Limb (tissue), 2 donors: ENCODE data around the gene IL16.
"Not testable (repeated sequence)": the region's sequence is repeated elsewhere in the genome, so short reads cannot be mapped to it uniquely, and the experiment has no call there.

Experiments used
- DNase-seq, 2 donors: peaks; one replicate each; pipeline ENCODE4 v3.0.0-alpha.2; 2016; ENCODE audit errors: extremely low spot score in 2 of 2

IL16 gene

DNA sequence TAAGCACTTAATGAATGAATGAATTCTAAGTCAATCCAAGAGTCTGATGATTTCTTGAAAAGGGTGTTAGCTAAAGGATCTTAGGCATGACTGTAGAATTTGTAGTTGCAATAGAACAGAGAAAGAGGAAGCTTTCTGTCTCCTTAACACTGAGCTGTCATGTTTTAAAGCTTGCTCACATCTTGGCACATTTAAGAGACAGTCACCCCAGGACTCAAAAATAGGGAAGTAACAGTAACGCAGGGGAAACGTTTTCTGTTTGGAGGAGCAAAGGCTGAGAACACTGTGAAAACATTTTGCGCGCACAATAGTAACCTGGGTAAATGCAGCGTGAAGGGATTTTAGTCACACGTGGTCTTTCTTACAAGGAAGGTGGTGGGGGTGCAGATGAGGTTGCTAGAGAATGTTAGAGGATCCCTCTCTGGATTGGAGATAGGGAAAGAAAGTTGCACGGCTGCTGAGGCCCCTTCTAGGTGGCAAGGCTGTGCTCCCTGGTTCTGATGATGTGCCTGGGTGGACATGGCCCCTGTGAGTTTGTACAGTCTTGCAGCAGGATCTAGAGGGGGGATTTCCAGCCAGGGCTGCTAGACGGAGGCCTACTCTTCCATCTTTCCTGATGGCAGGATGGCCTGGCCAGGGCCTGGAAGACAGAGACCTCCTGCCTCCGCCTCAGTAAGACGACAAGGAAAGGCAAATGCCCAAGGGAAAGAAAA lies 115.2 kb downstream of the IL16 start:
- no peak for DNase-seq

DNA sequence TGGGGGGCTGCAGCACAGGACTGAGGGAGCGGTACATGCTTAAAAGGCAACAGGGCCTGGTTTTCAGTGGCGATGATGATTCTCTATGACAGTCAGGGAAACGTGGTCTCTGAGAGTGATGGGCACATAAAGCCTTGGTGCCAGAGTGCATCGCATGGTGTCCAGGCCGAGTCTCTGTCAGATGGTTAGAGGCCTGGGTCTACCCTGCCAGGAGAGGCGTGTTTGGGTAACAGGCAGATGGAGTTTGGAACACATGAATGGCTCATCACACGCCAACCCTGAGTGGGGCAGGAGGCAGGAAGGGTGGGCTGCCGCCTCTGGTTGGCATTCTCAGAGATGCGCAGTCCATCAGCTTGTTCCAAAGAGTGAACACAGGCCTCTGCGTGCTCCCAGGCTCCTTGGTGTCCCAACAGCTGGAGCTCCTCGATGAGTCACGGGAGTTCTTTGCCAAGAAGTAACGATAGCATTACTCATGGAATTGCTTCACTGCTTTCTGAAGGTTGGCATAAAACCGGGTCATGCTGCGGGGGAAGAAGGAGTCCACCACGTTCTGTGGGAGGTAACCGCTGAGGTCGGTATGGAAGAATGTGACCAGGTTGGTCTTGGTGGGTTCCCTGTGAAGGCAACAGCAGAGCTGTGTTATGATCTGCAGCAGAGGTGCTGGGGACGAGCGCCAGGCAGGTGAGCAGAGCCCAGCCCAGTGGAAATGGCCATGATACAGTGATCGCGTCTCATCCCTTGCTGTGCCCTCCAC lies 116.3 kb downstream of the IL16 start:
- DNase-seq: no peak

- no peak for DNase-seq
Measured at GRCh38 chr15:81313686-81314085, 117.0 kb downstream of the IL16 start.

DNA sequence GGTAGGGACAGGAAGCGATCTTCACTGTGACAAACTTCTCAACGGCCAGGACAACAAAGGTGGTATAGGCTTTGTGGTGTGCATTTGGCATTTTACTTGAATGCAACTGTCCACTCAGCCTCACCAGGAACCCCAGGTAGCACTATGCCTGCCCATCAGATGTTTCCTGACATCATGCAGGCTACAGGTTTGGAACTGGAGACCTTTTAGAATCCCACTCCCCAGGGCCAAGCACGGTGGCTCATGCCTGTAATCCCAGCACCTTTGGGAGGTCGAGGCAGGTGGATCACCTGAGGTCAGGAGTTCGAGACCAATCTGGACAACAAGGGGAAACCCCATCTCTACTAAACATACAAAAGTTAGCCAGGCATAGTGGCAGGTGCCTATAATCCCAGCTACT lies 117.7 kb downstream of the IL16 start:
- no peak for DNase-seq

DNA sequence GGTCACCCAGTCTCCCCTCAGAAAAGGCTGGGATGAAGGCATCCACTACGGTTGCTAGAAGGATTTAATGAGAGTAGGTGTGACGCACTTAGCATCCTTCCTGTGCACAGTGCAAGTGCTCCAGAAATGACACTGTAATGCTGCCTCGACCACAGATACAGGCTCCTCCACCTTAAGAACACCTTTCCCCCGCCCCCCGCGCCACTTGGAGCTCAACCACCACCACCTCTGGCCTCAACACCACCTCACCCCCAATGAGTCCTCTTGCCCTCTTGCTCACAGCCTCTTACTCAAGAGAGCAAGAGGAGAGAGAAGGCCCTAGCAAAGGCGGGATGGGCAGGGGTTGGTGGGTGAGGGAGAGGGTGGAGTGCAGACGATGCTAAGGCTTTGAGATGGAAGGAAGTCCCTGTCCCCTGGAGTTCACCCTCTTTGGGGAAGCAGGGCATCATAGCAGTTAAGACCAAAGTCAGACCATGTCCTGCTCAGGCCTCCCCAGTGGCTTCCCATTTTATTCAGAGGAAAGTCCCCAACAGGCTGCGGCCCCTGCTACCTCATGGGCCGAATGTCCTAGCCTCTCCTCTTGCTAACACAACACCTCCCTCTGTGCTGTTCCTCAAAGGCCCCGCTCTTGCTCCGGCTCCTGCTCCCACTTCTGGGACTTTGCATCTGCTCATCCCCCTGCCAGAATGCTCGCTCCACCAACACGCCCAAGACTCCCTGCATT lies 118.9 kb downstream of the IL16 start:
- DNase-seq: no peak

DNA sequence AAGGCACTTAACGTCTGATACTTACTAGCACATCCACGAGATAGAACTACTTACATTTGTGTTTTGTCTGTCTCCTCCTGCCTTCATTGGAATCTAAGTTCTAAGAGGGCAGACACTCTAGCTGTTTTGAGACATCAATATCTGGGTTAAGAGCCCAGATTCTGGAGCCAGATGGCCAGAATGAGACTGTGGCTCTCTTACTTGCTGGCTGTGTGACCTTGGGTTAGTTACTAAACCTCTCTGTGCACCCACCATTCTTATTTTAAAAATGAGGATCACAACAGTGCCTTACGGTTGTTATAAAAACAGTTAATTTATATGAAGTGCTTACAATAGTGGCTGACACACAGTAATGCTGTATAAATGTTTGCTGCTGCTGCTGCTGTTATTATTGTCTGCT lies 119.6 kb downstream of the IL16 start:
- DNase-seq: no peak

GRCh38 chr15:81317642-81318017 lies 121.0 kb downstream of the IL16 start:
- DNase-seq: no peak

DNA sequence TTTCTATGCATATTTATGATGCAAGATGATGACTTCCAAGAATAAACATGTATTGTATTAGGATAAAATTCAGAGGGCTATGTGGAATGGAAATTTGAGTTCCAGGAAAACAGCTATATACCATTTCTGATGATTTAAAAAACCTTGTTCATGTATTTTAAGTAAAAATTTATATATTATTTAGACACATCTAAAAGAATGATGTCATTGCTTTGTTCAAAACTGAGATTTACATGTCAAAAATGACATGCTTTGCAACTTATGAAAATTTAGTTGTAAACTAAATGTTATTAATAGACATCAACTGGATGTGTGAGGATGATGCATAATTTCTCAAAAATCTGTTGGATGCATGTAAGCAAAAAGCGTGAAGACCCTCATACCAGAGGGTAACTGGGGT lies 125.0 kb downstream of the IL16 start:
- DNase-seq: no peak

GRCh38 chr15:81322676-81323253 lies 126.1 kb downstream of the IL16 start:
- no peak for DNase-seq

- DNase-seq: no peak
Measured at GRCh38 chr15:81323559-81323943, 126.9 kb downstream of the IL16 start.

GRCh38 chr15:81323944-81324881 lies 127.5 kb downstream of the IL16 start, which contains the start of gene STARD5:
Gene STARD5 (minus strand): TSS chr15:81324141. CDS start chr15:81324099, 42 bp downstream.
- peak; percentile 98 for DNase-seq

DNA sequence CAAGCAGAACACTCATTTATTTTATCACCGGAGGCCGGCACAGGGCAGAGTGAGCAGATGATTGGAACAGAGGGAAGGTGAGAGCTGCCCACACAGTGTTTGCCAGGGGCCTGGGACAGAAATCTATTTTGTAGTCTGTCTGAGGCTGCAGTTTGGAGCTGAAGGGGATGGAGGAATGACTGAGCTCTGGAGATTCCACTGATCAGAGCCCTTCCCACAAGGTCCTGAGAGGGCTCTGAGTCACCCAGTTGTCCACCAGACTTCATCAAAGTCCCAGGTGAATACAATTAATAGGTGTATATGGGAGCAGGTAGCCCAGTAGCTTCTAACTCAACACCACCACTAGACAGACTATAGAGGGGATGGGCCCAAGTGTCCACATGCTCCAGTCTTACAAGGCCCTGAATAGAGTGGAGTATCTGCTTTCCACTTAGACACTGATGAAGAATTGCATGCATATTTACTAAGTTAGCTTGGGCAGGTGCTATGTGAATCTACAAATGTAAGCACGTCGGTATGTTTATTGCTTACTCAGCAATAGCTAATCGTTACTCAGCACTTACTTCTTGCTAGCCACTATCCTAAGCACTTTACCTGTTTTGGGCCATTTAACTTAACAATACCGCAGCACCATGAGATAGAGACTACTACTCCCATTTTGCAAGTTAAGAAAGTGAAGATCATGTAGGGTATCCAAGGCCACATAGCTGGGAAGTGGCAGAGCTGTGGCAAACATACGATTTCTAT lies 130.0 kb downstream of the IL16 start:
- DNase-seq: no peak

GRCh38 chr15:81327516-81327915 lies 130.8 kb downstream of the IL16 start:
- DNase-seq: no peak

DNA sequence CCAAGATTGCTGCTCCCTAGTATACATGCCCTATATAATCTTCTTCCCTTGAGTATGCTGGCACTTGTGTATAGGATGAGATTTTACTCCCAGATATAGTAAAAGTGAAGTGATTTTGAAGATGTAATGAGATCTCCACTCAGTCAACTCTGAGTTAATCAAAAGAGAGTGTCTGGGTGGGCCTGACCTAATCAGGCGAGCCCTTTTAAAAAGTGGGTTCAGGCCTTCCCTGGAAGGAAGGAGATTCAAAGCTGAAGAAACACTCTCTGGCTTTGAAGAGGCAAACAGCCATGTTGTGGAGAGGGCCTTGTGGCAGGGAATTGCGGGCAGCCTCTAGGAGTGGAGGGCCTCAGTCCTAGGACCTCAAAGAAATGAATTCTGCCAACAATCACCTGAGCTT lies 132.8 kb downstream of the IL16 start:
- DNase-seq: no peak

- no peak for DNase-seq
Measured at GRCh38 chr15:81330366-81331090, 133.8 kb downstream of the IL16 start.

DNA sequence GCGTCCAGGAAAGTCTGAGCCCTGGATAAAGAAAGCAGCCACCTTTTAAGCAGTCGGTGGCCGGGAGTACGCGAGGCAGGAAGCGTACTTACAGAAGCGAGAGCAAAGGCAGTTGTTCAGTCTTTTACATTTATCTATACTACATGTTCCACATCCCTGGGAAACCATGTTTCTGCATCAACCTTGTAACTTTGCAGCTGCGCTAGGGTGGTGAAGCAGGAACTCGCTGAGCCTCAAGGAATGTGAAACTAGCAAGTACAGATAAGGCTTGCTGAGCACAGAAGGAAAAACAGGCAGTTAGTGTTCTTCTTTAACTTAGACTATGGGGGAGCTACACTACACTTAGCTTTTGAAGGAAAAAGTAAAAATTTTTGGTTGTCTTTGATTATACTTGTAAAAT lies 134.5 kb downstream of the IL16 start:
- not testable (repeated sequence) for DNase-seq

DNA sequence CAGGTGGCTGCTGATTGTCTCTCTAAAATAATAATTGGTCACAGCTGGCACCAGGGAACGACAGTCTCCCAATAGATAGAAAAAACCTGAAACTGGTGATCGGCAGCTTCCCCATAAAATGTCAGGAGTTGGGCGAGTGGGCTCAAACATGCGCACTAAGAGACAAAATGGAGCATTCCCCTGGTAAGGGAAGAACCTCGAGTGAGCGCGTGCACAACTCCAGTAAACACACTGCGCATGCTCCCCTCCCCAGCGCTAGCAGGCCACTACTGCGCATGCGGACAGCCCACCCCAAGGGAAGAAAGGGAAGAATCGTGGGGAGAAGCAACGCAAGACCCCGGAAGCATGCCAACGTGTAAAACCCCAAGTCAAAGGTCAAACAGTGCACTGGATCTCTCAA lies 134.9 kb downstream of the IL16 start:
- DNase-seq: no peak

DNA sequence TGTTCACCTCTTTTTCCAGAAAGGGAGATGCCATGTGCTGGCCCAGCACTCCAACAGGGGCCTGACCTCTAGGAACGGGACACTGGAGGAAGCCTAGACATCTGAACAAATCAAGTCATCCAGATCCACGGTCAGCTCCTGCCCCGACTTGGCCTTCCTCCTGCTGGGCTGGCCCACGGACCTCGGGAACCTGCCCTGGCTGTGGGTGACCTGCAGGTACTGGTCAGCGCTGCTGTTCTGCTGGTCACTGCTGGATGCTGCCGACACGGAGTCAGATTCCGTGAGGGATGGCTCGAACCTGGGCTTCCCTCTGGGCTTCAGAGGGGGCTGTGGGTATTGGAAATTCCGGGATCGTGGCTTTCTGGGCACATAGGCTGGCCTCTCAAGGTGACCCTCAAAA lies 135.6 kb downstream of the IL16 start:
- DNase-seq: no peak

DNA sequence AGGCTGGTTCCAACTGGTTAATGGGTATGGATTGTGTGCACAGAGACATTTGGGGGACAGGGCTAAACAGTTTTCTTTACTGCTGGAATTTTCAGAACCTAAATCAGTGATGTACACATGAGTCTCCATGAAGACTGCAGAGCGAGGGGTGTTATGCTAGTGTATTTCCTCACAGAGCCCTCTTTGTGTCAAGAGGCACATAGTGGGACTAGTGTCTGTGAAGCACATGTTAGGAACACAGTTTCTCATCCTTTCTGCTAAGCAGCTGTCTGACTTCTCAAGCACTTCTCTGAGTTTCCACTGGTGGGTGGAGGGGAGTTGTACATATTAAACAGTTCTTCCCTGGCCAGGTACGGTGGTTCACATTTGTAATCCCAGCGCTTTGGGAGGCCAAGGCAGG lies 136.7 kb downstream of the IL16 start:
- no peak for DNase-seq
